ENCODE results near the gene LCT. TPM values are rescaled to one million over a fixed set of nuclear protein-coding genes. Genes with fewer than 3 reads are reported as not detected.
A peak's percentile ranks its signal among the peaks of the same experiment; 100 is the strongest.

LCT gene
- total RNA-seq, 4 donors from 2014 or later, result under 0.01 TPM; not detected in 3

- Histone ChIP-seq H3K36me3 (peaks cover 0 to 10% (median 0%) of the 10 kb centered on the region in 3 donors), H3K4me1 (no peaks in the 10 kb centered on the region), H3K27ac (no peak overlapping the region), H3K4me3 (no peak overlapping the region), H3K9me3 (no peaks in the 10 kb centered on the region), H3K27me3 (no peaks in the 10 kb centered on the region)
- intact Hi-C loops (cut with DNase I), result no loop called here
- TF ChIP-seq CTCF (IDR thresholded peaks at IDR 0.05) (no peak), POLR2A (IDR thresholded peaks at IDR 0.05) (no peak)
- no peak for DNase-seq
- 92 to 100% methylated on average over 1 to 2 of the region's 2 CpGs for WGBS, 2 donors
Observed at GRCh38 chr2:135791418-135792190, 45.4 kb downstream of the LCT start.

DNA sequence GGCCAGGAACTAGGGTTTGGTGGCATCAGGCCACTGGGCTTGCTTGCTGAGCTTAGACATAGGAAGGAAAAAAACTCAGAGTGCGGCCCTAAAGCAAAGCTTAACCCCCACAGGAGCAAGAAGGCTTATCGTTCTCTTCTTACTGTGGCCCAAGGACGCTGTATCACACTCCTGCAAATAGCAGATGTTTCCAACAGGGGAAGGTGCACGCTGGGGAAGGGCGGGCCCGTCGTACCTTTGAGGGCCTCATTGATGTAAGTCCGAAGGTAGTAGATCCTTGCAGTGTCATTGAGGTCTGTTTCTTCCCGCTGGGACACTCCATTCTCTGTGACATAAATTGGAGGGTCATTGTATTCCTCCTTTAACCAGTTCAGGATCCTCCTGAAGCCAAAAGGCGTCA is 46.6 kb downstream of the LCT start:
- Histone ChIP-seq H3K27ac (no peak overlapping the region), H3K36me3 (peaks cover 0 to 22% (median 0%) of the 10 kb centered on the region in 3 donors), H3K9me3 (no peaks in the 10 kb centered on the region), H3K27me3 (no peaks in the 10 kb centered on the region), H3K4me3 (no peak overlapping the region), H3K4me1 (no peaks in the 10 kb centered on the region)
- no peak for DNase-seq
- no peak for TF ChIP-seq CTCF (IDR thresholded peaks at IDR 0.05)
- no peak for TF ChIP-seq POLR2A (IDR thresholded peaks at IDR 0.05)
- WGBS, 2 donors, result 92 to 94% methylated on average over 6 to 7 of the region's 10 CpGs
- intact Hi-C loops (cut with DNase I), result no loop called here

GRCh38 chr2:135786823-135787222 is 50.2 kb downstream of the LCT start:
- H3K27me3 ChIP-seq, result no peaks in the 10 kb centered on the region
- WGBS, 2 donors, result 74 to 96% methylated on average over 5 of the region's 5 CpGs
- H3K36me3 ChIP-seq, result peaks cover 0 to 58% (median 13%) of the 10 kb centered on the region in 3 donors
- intact Hi-C loops (cut with DNase I), result no loop called here
- no peaks in the 10 kb centered on the region for H3K4me1 ChIP-seq
- TF ChIP-seq POLR2A (IDR thresholded peaks at IDR 0.05) (no peak), CTCF (IDR thresholded peaks at IDR 0.05) (no peak)
- no peak overlapping the region for H3K4me3 ChIP-seq
- no peak overlapping the region for H3K27ac ChIP-seq
- H3K9me3 ChIP-seq, result no peaks in the 10 kb centered on the region
- DNase-seq, result no peak

DNA sequence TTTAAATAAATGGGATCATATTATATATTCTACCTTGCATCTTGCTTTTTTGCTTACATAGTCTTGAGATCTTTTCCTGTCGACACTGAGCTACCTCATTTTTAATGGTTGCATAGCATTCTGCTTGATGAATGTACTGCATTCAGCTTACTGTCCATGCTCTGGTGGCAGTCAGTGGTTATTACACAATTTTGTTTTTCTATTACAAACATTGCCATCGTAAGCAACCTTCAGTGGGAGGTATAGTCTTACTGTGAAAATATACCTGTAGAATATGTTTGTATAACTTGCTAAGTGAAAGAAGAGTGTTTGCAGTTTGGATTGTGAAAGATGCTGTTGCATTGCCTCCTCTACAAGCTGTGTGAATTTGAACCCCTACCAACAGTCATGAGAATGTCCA is 52.0 kb downstream of the LCT start:
- H3K9me3 ChIP-seq, result no peaks in the 10 kb centered on the region
- intact Hi-C loops (cut with DNase I), result no loop called here
- H3K27me3 ChIP-seq, result no peaks in the 10 kb centered on the region
- no peaks in the 10 kb centered on the region for H3K4me1 ChIP-seq
- DNase-seq, result no peak
- H3K36me3 ChIP-seq, result peaks cover 0 to 76% (median 29%) of the 10 kb centered on the region in 3 donors
- no peak overlapping the region for H3K4me3 ChIP-seq
- no peak overlapping the region for H3K27ac ChIP-seq
- WGBS, 2 donors, result 96 to 97% methylated on average over 2 of the region's 2 CpGs
- TF ChIP-seq CTCF (IDR thresholded peaks at IDR 0.05) (peak in 1 of 6 experiments; percentile 22), POLR2A (IDR thresholded peaks at IDR 0.05) (no peak)

DNA sequence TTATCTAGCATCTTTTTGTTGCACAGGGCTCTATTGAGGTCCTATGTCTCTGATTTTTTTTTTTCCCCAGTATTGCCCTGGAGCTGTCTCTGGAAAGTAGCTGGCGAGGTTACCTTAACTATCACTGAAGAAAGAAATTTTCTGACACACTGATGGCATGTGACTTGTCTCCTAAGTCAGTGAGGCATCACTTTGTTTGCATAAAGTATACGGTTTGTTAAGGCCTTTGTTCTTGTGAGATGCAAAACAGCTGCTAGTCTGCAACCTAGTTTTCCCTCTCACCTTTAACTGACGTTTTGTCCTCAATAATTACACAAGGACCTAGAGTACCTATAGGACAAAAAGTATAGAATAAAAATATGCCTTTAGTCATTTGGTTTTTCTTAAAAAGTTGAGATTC is 53.5 kb downstream of the LCT start:
- no peaks in the 10 kb centered on the region for H3K4me1 ChIP-seq
- no peak overlapping the region for H3K4me3 ChIP-seq
- TF ChIP-seq CTCF (IDR thresholded peaks at IDR 0.05) (no peak), POLR2A (IDR thresholded peaks at IDR 0.05) (no peak)
- no peak for DNase-seq
- intact Hi-C loops (cut with DNase I), result no loop called here
- H3K36me3 ChIP-seq, result peaks cover 0 to 88% (median 32%) of the 10 kb centered on the region in 3 donors
- no peak overlapping the region for H3K27ac ChIP-seq
- WGBS, 2 donors, result 46 to 71% methylated on average over 3 of the region's 3 CpGs
- no peaks in the 10 kb centered on the region for H3K27me3 ChIP-seq
- H3K9me3 ChIP-seq, result no peaks in the 10 kb centered on the region

All from esophagus squamous epithelium (tissue), 5 donors.